ENCODE results near the gene TRIM25. TPM values are rescaled to one million over a fixed set of nuclear protein-coding genes. Genes with fewer than 3 reads are reported as not detected.

TRIM25 gene
- total RNA-seq, 4 donors from 2014 or later: 17.4 to 80.0 (median 35.0) TPM

DNA sequence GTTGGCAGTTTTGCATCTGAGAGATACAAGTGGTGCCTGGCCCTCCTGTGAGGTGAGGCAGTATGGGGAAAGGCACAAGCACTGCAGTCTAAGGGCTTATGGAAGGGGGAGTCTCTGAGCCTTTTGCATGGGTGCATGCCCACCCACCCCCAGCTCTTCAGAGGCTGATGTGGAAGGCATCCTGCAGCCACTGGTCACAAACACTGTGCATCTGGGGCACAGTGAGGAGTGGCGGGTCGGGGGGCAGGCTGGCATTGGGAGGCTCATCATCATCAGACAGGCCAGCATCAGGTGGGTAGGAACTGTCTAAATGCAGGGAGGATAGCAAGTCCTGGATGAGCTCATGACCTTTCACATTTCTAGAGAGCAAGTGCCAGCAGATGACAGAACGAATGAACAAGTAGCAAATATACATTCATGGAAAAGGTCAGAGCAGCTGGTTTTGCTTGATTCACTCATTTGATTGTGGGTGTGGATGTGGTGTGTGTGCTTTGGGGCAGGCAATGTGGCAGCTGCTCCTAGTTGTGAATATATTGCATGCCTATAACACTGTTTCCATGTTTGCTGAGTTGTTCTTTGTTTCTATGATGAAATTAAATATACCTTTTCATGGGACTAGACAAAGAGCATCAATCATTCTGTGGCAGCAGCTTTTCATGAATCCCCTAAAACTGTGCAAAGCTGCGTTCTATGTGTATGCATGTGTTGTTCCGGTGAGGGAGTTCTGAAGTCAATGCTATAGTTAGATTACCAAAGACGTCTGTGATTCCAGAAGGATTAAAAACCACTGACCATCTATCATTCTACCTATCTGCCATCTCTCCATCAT lies 29.2 kb downstream of the TRIM25 start:
- H3K4me3 ChIP-seq: no peak overlapping the region
- intact Hi-C loops (cut with DNase I; ENCODE audit: low total_unique reads): no loop called here
- H3K9me3 ChIP-seq: no peaks in the 10 kb centered on the region
- no peak for DNase-seq
- no peaks in the 10 kb centered on the region for H3K27me3 ChIP-seq
- H3K4me1 ChIP-seq: no peaks in the 10 kb centered on the region
- TF ChIP-seq, protein P1, sequence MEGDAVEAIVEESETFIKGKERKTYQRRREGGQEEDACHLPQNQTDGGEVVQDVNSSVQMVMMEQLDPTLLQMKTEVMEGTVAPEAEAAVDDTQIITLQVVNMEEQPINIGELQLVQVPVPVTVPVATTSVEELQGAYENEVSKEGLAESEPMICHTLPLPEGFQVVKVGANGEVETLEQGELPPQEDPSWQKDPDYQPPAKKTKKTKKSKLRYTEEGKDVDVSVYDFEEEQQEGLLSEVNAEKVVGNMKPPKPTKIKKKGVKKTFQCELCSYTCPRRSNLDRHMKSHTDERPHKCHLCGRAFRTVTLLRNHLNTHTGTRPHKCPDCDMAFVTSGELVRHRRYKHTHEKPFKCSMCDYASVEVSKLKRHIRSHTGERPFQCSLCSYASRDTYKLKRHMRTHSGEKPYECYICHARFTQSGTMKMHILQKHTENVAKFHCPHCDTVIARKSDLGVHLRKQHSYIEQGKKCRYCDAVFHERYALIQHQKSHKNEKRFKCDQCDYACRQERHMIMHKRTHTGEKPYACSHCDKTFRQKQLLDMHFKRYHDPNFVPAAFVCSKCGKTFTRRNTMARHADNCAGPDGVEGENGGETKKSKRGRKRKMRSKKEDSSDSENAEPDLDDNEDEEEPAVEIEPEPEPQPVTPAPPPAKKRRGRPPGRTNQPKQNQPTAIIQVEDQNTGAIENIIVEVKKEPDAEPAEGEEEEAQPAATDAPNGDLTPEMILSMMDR (IDR thresholded peaks at IDR 0.05): no peak
- no peak for TF ChIP-seq POLR2A (IDR thresholded peaks at IDR 0.05)
- H3K27ac ChIP-seq: no peak overlapping the region
- no peaks in the 10 kb centered on the region for H3K36me3 ChIP-seq

DNA sequence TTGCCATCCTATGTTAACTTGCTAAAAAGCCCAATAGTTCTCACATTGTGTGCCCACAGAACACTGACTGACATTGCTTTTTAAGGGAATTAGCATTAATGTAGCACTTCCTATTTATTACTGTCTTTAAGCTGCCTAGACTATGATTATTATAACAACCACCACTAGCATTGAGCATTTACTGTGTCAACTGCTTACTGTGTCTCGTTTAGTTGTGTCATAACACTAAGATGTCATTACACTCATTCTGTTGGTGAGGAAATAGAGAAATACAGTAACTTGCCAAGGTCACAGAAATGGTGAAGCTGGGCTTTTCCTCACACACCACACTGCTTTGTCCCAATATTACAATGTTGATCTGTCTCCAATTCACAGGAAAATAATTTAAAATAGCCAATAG lies 30.2 kb downstream of the TRIM25 start:
- no peaks in the 10 kb centered on the region for H3K27me3 ChIP-seq
- no peaks in the 10 kb centered on the region for H3K4me1 ChIP-seq
- no peak for TF ChIP-seq POLR2A (IDR thresholded peaks at IDR 0.05)
- TF ChIP-seq, protein P1 (IDR thresholded peaks at IDR 0.05): no peak
- no peak for DNase-seq
- no peak overlapping the region for H3K4me3 ChIP-seq
- H3K9me3 ChIP-seq: no peaks in the 10 kb centered on the region
- H3K27ac ChIP-seq: no peak overlapping the region
- no peaks in the 10 kb centered on the region for H3K36me3 ChIP-seq
- intact Hi-C loops (cut with DNase I; ENCODE audit: low total_unique reads): no loop called here

DNA sequence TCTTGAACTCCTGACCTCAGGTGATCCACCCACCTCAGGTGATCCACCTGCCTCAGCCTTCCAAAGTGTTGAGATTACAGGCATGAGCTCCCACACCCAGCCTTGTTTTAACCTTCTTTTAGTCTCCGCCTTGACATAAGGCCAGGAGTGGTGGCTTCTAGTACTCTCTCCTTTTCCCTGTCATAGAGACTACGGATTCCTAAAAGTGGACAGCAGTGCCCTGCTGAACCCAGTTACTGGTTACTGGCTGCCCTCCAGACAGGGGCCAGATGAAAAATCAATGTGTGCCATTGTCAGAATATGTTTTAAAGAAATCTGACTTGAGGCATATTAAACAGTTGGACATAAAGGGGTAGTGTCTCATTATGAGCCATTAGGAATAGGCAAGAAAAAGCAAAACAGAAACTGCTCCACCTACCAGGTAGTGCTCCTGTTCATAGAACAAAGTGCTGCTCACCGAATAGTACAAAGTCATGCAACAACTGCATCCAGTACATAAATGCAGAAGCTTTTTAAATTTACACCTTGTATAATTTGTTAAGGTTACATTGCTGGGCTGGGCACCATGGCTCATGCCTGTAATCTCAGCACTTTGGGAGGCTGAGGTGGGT lies 32.1 kb downstream of the TRIM25 start:
- H3K27ac ChIP-seq: no peak overlapping the region
- no peak overlapping the region for H3K4me3 ChIP-seq
- no peaks in the 10 kb centered on the region for H3K4me1 ChIP-seq
- no peaks in the 10 kb centered on the region for H3K9me3 ChIP-seq
- H3K36me3 ChIP-seq: no peaks in the 10 kb centered on the region
- intact Hi-C loops (cut with DNase I; ENCODE audit: low total_unique reads): no loop called here
- no peaks in the 10 kb centered on the region for H3K27me3 ChIP-seq
- no peak for DNase-seq
- TF ChIP-seq POLR2A (IDR thresholded peaks at IDR 0.05): no peak
- TF ChIP-seq, protein P1 (IDR thresholded peaks at IDR 0.05): no peak

DNA sequence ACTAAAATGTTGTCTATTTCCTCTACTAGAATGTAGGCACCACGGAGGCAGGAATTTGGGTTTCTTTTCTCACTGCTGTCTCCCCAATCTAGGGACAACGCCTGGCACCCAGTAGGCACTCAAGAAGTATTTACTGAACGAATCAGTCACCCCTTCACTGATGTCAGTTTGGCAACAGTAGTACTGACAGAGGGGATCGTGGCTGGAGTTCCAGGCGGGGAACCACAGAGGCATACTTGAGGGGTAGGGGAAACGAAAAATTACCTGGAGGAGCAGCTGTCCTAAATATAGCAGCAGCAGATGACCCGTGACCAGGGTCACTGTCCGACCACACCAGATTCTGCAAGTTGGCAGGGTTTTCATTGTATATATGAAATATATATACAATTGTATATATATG lies 33.3 kb downstream of the TRIM25 start:
- Histone ChIP-seq H3K9me3 (no peaks in the 10 kb centered on the region), H3K27ac (no peak overlapping the region), H3K4me1 (no peaks in the 10 kb centered on the region), H3K36me3 (no peaks in the 10 kb centered on the region), H3K4me3 (no peak overlapping the region), H3K27me3 (no peaks in the 10 kb centered on the region)
- DNase-seq: no peak
- TF ChIP-seq POLR2A (IDR thresholded peaks at IDR 0.05): no peak
- TF ChIP-seq, protein P1 (IDR thresholded peaks at IDR 0.05): no peak
- intact Hi-C loops (cut with DNase I; ENCODE audit: low total_unique reads): no loop called here

DNA sequence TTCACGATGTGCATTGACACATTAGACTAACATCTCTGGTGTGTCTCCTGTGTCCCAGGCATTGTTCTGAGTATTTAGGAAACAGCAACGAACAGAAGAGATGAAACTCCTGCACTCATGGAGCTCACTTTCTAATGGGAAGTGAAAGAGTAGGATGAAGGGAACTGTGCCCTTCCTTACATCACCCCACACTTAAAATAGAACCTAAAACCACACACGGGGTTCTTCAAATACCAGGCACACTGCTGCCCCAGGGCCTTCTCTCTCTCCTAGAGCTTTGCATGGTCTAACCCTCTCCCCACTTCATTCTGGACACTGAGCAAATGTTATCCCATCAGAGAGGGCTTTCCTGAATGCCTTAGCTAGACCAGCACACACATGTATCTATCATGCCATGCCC lies 33.7 kb downstream of the TRIM25 start:
- Histone ChIP-seq H3K27ac (no peak overlapping the region), H3K27me3 (no peaks in the 10 kb centered on the region), H3K36me3 (no peaks in the 10 kb centered on the region), H3K9me3 (no peaks in the 10 kb centered on the region), H3K4me3 (no peak overlapping the region), H3K4me1 (no peaks in the 10 kb centered on the region)
- DNase-seq: no peak
- TF ChIP-seq POLR2A (IDR thresholded peaks at IDR 0.05): no peak
- TF ChIP-seq, protein P1 (IDR thresholded peaks at IDR 0.05): no peak
- intact Hi-C loops (cut with DNase I; ENCODE audit: low total_unique reads): no loop called here
